Measurements from ENCODE around the gene PUS1.

PUS1 gene

GRCh38 chr12:131916306-131917138 lies 12.6 kb upstream of the PUS1 start:
- DNase-seq (ENCODE audit: low read depth): no peak

GRCh38 chr12:131917139-131917710 lies 11.9 kb upstream of the PUS1 start:
- DNase-seq (ENCODE audit: low read depth): no peak

- no peak for DNase-seq (ENCODE audit: low read depth)
These were observed 11.3 kb upstream of the PUS1 start for GRCh38 chr12:131917711-131918306.

GRCh38 chr12:131918311-131919050 lies 10.6 kb upstream of the PUS1 start:
- DNase-seq (ENCODE audit: low read depth): no peak

- DNase-seq (ENCODE audit: low read depth): no peak
These were observed 10.1 kb upstream of the PUS1 start for GRCh38 chr12:131919051-131919347.

- DNase-seq (ENCODE audit: low read depth): no peak
These were observed 9.5 kb upstream of the PUS1 start for GRCh38 chr12:131919366-131920156.

GRCh38 chr12:131920157-131920508 lies 8.9 kb upstream of the PUS1 start:
- no peak for DNase-seq (ENCODE audit: low read depth)

GRCh38 chr12:131920902-131921840 lies 7.9 kb upstream of the PUS1 start:
- no peak for DNase-seq (ENCODE audit: low read depth)

GRCh38 chr12:131921866-131922769 lies 7.0 kb upstream of the PUS1 start:
- no peak for DNase-seq (ENCODE audit: low read depth)

- no peak for DNase-seq (ENCODE audit: low read depth)
These were observed 6.3 kb upstream of the PUS1 start for GRCh38 chr12:131922772-131923171.

GRCh38 chr12:131923260-131923659 lies 5.8 kb upstream of the PUS1 start:
- DNase-seq (ENCODE audit: low read depth): no peak

- no peak for DNase-seq (ENCODE audit: low read depth)
These were observed 1.7 kb upstream of the PUS1 start for GRCh38 chr12:131927110-131928079.

GRCh38 chr12:131928080-131928710 lies 881 bp upstream of the PUS1 start:
- DNase-seq (ENCODE audit: low read depth): no peak

- DNase-seq (ENCODE audit: low read depth): peak; percentile 38
These were observed 743 bp downstream of the PUS1 start for GRCh38 chr12:131929581-131930456.

GRCh38 chr12:131930510-131930909 lies 1.4 kb downstream of the PUS1 start:
- no peak for DNase-seq (ENCODE audit: low read depth)

GRCh38 chr12:131933387-131933786 lies 4.3 kb downstream of the PUS1 start:
- no peak for DNase-seq (ENCODE audit: low read depth)

GRCh38 chr12:131934535-131934934 lies 5.5 kb downstream of the PUS1 start:
- no peak for DNase-seq (ENCODE audit: low read depth)
